ENCODE measurements around the gene GFM1. TPM values are rescaled to one million over a fixed set of nuclear protein-coding genes. Genes with fewer than 3 reads are reported as not detected.

Gene GFM1
- total and polyA plus RNA-seq, 2 of the 13 experiments (the other 11 are each of a cell fraction or from before 2014, with no cell fraction given): 10.5 to 59.0 TPM

DNA sequence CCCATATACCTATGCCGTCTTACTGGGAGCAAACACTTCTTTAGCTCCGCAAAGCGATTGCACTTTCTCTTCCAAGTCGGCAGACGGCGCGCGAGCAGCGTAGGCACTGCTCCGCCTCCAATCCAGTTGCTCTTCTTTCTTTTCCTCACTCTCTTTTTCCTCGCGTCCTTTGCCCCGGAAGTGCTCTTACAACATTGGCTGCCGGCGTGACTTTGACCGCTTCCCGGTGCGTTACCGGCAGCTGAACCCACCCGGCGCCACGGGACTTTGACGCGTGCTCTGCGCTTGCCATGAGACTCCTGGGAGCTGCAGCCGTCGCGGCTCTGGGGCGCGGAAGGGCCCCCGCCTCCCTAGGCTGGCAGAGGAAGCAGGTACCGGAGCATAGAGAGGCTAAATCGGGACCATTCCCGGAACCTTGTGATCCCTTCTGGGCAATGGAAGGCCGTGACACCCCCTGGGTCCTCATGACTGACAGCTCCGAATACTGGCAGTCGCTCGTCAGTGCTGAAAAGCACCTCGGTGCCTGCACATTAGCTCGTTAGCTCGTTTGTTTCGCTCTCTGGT lies at the start of gene GFM1 (continued):
- TF ChIP-seq, protein P1, sequence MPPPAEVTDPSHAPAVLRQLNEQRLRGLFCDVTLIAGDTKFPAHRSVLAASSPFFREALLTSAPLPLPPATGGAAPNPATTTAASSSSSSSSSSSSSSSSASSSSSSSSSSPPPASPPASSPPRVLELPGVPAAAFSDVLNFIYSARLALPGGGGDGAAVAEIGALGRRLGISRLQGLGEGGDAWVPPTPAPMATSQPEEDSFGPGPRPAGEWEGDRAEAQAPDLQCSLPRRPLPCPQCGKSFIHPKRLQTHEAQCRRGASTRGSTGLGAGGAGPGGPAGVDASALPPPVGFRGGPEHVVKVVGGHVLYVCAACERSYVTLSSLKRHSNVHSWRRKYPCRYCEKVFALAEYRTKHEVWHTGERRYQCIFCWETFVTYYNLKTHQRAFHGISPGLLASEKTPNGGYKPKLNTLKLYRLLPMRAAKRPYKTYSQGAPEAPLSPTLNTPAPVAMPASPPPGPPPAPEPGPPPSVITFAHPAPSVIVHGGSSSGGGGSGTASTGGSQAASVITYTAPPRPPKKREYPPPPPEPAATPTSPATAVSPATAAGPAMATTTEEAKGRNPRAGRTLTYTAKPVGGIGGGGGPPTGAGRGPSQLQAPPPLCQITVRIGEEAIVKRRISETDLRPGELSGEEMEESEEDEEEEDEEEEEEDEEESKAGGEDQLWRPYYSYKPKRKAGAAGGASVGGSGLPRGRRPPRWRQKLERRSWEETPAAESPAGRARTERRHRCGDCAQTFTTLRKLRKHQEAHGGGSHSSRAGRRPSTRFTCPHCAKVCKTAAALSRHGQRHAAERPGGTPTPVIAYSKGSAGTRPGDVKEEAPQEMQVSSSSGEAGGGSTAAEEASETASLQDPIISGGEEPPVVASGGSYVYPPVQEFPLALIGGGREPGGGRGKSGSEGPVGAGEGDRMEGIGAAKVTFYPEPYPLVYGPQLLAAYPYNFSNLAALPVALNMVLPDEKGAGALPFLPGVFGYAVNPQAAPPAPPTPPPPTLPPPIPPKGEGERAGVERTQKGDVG (CRISPR knock-in tag; IDR thresholded peaks at IDR 0.05; ENCODE audit: borderline replicate concordance): no peak
- TF ChIP-seq, protein P2, sequence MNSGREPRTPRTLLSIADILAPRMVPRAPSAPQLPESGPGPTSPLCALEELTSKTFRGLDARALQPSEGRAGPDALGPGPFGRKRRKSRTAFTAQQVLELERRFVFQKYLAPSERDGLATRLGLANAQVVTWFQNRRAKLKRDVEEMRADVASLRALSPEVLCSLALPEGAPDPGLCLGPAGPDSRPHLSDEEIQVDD (CRISPR knock-in tag; IDR thresholded peaks at IDR 0.05; ENCODE audit: borderline replicate concordance): no peak
- peak; percentile 98 for TF ChIP-seq ZNF501 (CRISPR knock-in tag; IDR thresholded peaks at IDR 0.05)
- peak; percentile 94 for TF ChIP-seq ELF3 (CRISPR knock-in tag; IDR thresholded peaks at IDR 0.05)
- TF ChIP-seq, protein P3, sequence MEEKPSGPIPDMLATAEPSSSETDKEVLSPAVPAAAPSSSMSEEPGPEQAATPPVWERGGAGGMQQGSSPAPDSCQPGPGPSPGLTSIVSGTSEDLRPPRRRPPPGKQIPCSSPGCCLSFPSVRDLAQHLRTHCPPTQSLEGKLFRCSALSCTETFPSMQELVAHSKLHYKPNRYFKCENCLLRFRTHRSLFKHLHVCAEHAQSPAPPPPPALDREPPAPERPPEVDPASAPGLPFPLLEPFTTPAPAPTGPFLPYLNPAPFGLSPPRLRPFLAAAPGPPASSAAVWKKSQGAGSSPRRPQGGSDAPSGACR (CRISPR knock-in tag; IDR thresholded peaks at IDR 0.05): peak; percentile 95
- TF ChIP-seq TBX3 (IDR thresholded peaks at IDR 0.05; ENCODE audit: borderline replicate concordance): peak; percentile 80; the same call in 1 of the 2 replicates
- peak; percentile 53; the same call in 1 of the 2 replicates for TF ChIP-seq ZNF335 (CRISPR knock-in tag; IDR thresholded peaks at IDR 0.05)
- peak; percentile 95 for TF ChIP-seq HDAC2 (CRISPR knock-in tag; IDR thresholded peaks at IDR 0.05)
- TF ChIP-seq ZNF230 (CRISPR knock-in tag; IDR thresholded peaks at IDR 0.05): peak; percentile 58; the same call in 1 of the 2 replicates
- TF ChIP-seq, protein P4, sequence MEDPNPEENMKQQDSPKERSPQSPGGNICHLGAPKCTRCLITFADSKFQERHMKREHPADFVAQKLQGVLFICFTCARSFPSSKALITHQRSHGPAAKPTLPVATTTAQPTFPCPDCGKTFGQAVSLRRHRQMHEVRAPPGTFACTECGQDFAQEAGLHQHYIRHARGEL (CRISPR knock-in tag; IDR thresholded peaks at IDR 0.05): no peak
- TF ChIP-seq, protein P5, sequence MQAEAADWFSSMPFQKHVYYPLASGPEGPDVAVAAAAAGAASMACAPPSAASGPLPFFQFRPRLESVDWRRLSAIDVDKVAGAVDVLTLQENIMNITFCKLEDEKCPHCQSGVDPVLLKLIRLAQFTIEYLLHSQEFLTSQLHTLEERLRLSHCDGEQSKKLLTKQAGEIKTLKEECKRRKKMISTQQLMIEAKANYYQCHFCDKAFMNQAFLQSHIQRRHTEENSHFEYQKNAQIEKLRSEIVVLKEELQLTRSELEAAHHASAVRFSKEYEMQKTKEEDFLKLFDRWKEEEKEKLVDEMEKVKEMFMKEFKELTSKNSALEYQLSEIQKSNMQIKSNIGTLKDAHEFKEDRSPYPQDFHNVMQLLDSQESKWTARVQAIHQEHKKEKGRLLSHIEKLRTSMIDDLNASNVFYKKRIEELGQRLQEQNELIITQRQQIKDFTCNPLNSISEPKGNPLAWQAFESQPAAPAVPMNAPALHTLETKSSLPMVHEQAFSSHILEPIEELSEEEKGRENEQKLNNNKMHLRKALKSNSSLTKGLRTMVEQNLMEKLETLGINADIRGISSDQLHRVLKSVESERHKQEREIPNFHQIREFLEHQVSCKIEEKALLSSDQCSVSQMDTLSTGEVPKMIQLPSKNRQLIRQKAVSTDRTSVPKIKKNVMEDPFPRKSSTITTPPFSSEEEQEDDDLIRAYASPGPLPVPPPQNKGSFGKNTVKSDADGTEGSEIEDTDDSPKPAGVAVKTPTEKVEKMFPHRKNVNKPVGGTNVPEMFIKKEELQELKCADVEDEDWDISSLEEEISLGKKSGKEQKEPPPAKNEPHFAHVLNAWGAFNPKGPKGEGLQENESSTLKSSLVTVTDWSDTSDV (CRISPR knock-in tag; IDR thresholded peaks at IDR 0.05): no peak
- TF ChIP-seq AGO1 (IDR thresholded peaks at IDR 0.05; ENCODE audit: low read depth, low read length, poor library complexity, severe bottlenecking): no peak
- TF ChIP-seq CC2D1A (CRISPR knock-in tag; IDR thresholded peaks at IDR 0.05): no peak
- no peak for TF ChIP-seq FOSL1 (CRISPR knock-in tag; IDR thresholded peaks at IDR 0.05; ENCODE audit: borderline replicate concordance)
- TF ChIP-seq TMF1 (CRISPR knock-in tag; IDR thresholded peaks at IDR 0.05; ENCODE audit: low read depth): no peak
- peak in 1 of 2 experiments; percentile 40; a peak in 1 of 4 replicates for TF ChIP-seq NR2F1 (CRISPR knock-in tag; IDR thresholded peaks at IDR 0.05)
- TF ChIP-seq ZFP36 (IDR thresholded peaks at IDR 0.05; ENCODE audit: borderline replicate concordance, low read depth, low read length, partially characterized antibody): no peak
- TF ChIP-seq, protein P6, sequence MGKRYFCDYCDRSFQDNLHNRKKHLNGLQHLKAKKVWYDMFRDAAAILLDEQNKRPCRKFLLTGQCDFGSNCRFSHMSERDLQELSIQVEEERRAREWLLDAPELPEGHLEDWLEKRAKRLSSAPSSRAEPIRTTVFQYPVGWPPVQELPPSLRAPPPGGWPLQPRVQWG (CRISPR knock-in tag; IDR thresholded peaks at IDR 0.05; ENCODE audit: borderline replicate concordance, low read depth): no peak
- TF ChIP-seq RFX5 (IDR thresholded peaks at IDR 0.05; ENCODE audit: low read depth, low read length): no peak
- TF ChIP-seq, protein P7, sequence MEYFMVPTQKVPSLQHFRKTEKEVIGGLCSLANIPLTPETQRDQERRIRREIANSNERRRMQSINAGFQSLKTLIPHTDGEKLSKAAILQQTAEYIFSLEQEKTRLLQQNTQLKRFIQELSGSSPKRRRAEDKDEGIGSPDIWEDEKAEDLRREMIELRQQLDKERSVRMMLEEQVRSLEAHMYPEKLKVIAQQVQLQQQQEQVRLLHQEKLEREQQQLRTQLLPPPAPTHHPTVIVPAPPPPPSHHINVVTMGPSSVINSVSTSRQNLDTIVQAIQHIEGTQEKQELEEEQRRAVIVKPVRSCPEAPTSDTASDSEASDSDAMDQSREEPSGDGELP (IDR thresholded peaks at IDR 0.05; ENCODE audit: borderline replicate concordance, low read depth): peak; percentile 73; the same call in 1 of the 2 replicates
- 0 out of 2 replicates have a peak, but pooled peaks have one; percentile 28 for TF ChIP-seq MED13 (CRISPR knock-in tag; IDR thresholded peaks at IDR 0.05)
